ENCODE results near the gene TMEM178B. TPM values are rescaled to one million over a fixed set of nuclear protein-coding genes. Genes with fewer than 3 reads are reported as not detected.

The TMEM178B gene
- total RNA-seq, 3 donors from 2014 or later (not counting 1 experiment from before 2014, with no cell fraction given) = not detected

GRCh38 chr7:141213226-141213625 lies 139.4 kb downstream of the TMEM178B start:
- no peak overlapping the region for H3K4me3 Mint-ChIP-seq

GRCh38 chr7:141217938-141218337 lies 144.1 kb downstream of the TMEM178B start:
- peaks cover 24 to 50% of the 10 kb centered on the region in 2 donors for H3K27me3 Mint-ChIP-seq (ENCODE audit: low read depth in 2 of 2)
- intact Hi-C loops (cut with micrococcal nuclease) = no loop called here
- Histone ChIP-seq H3K4me1 (ENCODE audit: control insufficient read depth, insufficient read depth, low read length) (no peaks in the 10 kb centered on the region), H3K27ac (ENCODE audit: low read length) (no peak overlapping the region), H3K4me3 (ENCODE audit: low read length) (no peak overlapping the region), H3K36me3 (ENCODE audit: control insufficient read depth, insufficient read depth, low read length) (no peaks in the 10 kb centered on the region), H3K27me3 (ENCODE audit: control insufficient read depth, insufficient read depth, low read length) (no peaks in the 10 kb centered on the region), H3K9me3 (ENCODE audit: control insufficient read depth, insufficient read depth, low read length) (no peaks in the 10 kb centered on the region)
- TF ChIP-seq CTCF (IDR thresholded peaks at IDR 0.05) = no peak
- ATAC-seq (no peak), DNase-seq (no peak)
- no peaks in the 10 kb centered on the region for H3K4me1 Mint-ChIP-seq
- H3K9me3 Mint-ChIP-seq = no peaks in the 10 kb centered on the region
- 74% methylated on average over 7 of the region's 7 CpGs for WGBS (ENCODE audit: insufficient coverage)
- H3K4me3 Mint-ChIP-seq = no peak overlapping the region
- no peaks in the 10 kb centered on the region for H3K36me3 Mint-ChIP-seq
- no peak overlapping the region for H3K27ac Mint-ChIP-seq

More at GRCh38 chr7:141213226-141213625, 139.4 kb downstream of the TMEM178B start:
- ATAC-seq (no peak), DNase-seq (no peak)
- Histone ChIP-seq H3K4me3 (ENCODE audit: low read length) (no peak overlapping the region), H3K27ac (ENCODE audit: low read length) (no peak overlapping the region), H3K27me3 (ENCODE audit: control insufficient read depth, insufficient read depth, low read length) (no peaks in the 10 kb centered on the region), H3K36me3 (ENCODE audit: control insufficient read depth, insufficient read depth, low read length) (no peaks in the 10 kb centered on the region), H3K9me3 (ENCODE audit: control insufficient read depth, insufficient read depth, low read length) (no peaks in the 10 kb centered on the region), H3K4me1 (ENCODE audit: control insufficient read depth, insufficient read depth, low read length) (no peaks in the 10 kb centered on the region)
- Mint-ChIP-seq H3K4me1 (no peaks in the 10 kb centered on the region), H3K36me3 (no peaks in the 10 kb centered on the region), H3K27me3 (ENCODE audit: low read depth in 2 of 2) (peaks cover 23 to 29% of the 10 kb centered on the region in 2 donors), H3K9me3 (no peaks in the 10 kb centered on the region), H3K27ac (no peak overlapping the region)
- intact Hi-C loops (cut with micrococcal nuclease) = no loop called here
- WGBS (ENCODE audit: insufficient coverage) = 85% methylated on average over 2 of the region's 2 CpGs
- no peak for TF ChIP-seq CTCF (IDR thresholded peaks at IDR 0.05)

DNA sequence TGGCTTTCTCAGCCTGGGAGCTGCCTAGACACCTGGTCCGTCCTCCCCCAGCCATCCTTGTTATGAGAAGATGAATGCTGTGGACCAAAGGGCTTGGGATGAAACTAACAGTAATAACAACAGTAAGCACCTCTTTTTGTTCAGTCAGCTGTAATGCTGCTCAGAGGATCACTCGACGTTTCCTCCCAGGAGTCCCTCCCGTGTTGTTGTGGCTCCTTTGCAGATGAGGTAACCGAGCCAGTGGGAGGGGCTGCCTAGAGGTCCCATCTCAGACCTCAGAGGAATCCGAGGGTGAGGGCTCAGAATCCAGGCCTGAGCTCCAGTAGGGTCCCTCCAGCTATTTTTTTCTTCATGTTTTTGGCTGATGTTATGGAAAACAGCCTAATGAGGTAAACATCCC lies 145.1 kb downstream of the TMEM178B start:
- TF ChIP-seq CTCF (IDR thresholded peaks at IDR 0.05) = no peak

DNA sequence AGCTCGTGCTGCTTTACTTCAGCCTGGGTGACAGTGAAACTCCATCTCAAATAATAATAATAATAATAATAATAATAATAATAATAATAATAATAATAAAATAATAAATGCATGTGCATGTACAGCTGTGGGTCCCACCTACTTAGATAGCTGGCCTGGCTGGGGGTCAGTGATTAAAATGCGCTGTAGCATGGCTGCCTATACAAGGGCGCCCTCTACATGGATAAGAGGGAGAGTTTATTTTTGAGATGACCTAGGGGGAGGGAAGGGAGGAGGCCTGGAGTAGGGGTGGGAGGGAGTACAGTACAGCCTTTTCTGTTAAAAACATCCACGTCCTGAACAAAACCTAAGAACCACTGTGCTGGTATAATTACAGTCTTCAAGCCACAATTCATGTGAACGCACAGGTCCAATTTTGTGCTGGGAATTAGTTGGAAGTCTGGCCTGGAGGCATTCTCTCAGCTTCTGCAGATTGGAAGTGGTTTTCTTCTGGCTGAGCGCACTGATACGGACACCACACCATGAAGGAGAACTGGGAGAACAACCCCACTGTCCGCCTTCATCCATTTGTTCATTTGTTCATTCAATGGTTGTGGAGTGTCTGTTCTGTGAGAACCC lies 146.5 kb downstream of the TMEM178B start:
- Mint-ChIP-seq H3K27ac (no peak overlapping the region), H3K4me3 (no peak overlapping the region), H3K9me3 (no peaks in the 10 kb centered on the region), H3K36me3 (no peaks in the 10 kb centered on the region), H3K4me1 (no peaks in the 10 kb centered on the region), H3K27me3 (ENCODE audit: low read depth in 2 of 2) (peaks cover 26 to 43% of the 10 kb centered on the region in 2 donors)
- H3K27me3 ChIP-seq (ENCODE audit: control insufficient read depth, insufficient read depth, low read length) = no peaks in the 10 kb centered on the region
- no peak overlapping the region for H3K27ac ChIP-seq (ENCODE audit: low read length)
- H3K36me3 ChIP-seq (ENCODE audit: control insufficient read depth, insufficient read depth, low read length) = no peaks in the 10 kb centered on the region
- no peaks in the 10 kb centered on the region for H3K9me3 ChIP-seq (ENCODE audit: control insufficient read depth, insufficient read depth, low read length)
- ATAC-seq = no peak
- H3K4me1 ChIP-seq (ENCODE audit: control insufficient read depth, insufficient read depth, low read length) = no peaks in the 10 kb centered on the region
- no peak for DNase-seq
- 67% methylated on average over 7 of the region's 8 CpGs for WGBS (ENCODE audit: insufficient coverage)
- no peak for TF ChIP-seq CTCF (IDR thresholded peaks at IDR 0.05)
- intact Hi-C loops (cut with micrococcal nuclease) = no loop called here
- no peak overlapping the region for H3K4me3 ChIP-seq (ENCODE audit: low read length)

More for the DNA sequence above, 145.1 kb downstream of the TMEM178B start:
- Mint-ChIP-seq H3K27me3 (ENCODE audit: low read depth in 2 of 2) (peaks cover 26 to 43% of the 10 kb centered on the region in 2 donors), H3K4me1 (no peaks in the 10 kb centered on the region), H3K36me3 (no peaks in the 10 kb centered on the region), H3K4me3 (no peak overlapping the region), H3K27ac (no peak overlapping the region), H3K9me3 (no peaks in the 10 kb centered on the region)
- WGBS (ENCODE audit: insufficient coverage) = 75% methylated on average over 5 of the region's 6 CpGs
- ATAC-seq = no peak
- DNase-seq = no peak
- Histone ChIP-seq H3K27me3 (ENCODE audit: control insufficient read depth, insufficient read depth, low read length) (no peaks in the 10 kb centered on the region), H3K4me3 (ENCODE audit: low read length) (no peak overlapping the region), H3K9me3 (ENCODE audit: control insufficient read depth, insufficient read depth, low read length) (no peaks in the 10 kb centered on the region), H3K27ac (ENCODE audit: low read length) (no peak overlapping the region), H3K4me1 (ENCODE audit: control insufficient read depth, insufficient read depth, low read length) (no peaks in the 10 kb centered on the region), H3K36me3 (ENCODE audit: control insufficient read depth, insufficient read depth, low read length) (no peaks in the 10 kb centered on the region)
- intact Hi-C loops (cut with micrococcal nuclease) = no loop called here

Data from natural killer cell (primary cell).